ENCODE results near the gene VARS2.

- TF ChIP-seq, protein P1, sequence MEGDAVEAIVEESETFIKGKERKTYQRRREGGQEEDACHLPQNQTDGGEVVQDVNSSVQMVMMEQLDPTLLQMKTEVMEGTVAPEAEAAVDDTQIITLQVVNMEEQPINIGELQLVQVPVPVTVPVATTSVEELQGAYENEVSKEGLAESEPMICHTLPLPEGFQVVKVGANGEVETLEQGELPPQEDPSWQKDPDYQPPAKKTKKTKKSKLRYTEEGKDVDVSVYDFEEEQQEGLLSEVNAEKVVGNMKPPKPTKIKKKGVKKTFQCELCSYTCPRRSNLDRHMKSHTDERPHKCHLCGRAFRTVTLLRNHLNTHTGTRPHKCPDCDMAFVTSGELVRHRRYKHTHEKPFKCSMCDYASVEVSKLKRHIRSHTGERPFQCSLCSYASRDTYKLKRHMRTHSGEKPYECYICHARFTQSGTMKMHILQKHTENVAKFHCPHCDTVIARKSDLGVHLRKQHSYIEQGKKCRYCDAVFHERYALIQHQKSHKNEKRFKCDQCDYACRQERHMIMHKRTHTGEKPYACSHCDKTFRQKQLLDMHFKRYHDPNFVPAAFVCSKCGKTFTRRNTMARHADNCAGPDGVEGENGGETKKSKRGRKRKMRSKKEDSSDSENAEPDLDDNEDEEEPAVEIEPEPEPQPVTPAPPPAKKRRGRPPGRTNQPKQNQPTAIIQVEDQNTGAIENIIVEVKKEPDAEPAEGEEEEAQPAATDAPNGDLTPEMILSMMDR (IDR thresholded peaks at IDR 0.05): no peak
- TF ChIP-seq POLR2A (IDR thresholded peaks at IDR 0.05): no peak
Observed at GRCh38 chr6:30895343-30895742, 18.7 kb upstream of the VARS2 start.
